ENCODE data around the gene L3MBTL1.

- TF ChIP-seq CTCF (optimal IDR thresholded peaks at IDR 0.05 in 1 of 3, IDR thresholded peaks at IDR 0.05 in 1 of 3, conservative IDR thresholded peaks at IDR 0.05 in 1 of 3; ENCODE audit: extremely low read depth in 1 of 3, insufficient read depth in 2 of 3, low read length in 3 of 3) = no peak
- no peak for TF ChIP-seq EZH2 (IDR thresholded peaks at IDR 0.05; ENCODE audit: low read length)
Observed at GRCh38 chr20:43584448-43585136, 77.1 kb downstream of the L3MBTL1 start.

Measured in keratinocyte (primary cell).